UCSD-AML1 (cell line): ENCODE data around the gene ZNF385B.
"Not testable (repeated sequence)": the region's sequence is repeated elsewhere in the genome, so short reads cannot be mapped to it uniquely, and the experiment has no call there.

Experiments
- DNase-seq: peaks from one replicate; lab custom pipeline; 2025; ENCODE audit not compliant: unreplicated experiment; lab: John Stamatoyannopoulos, UW

Gene ZNF385B

GRCh38 chr2:179861416-179862067, at the start of gene ZNF385B:
Gene ZNF385B, minus strand, starts transcription at chr2:179861612.
- no peak for DNase-seq

GRCh38 chr2:179910735-179911113, 49.3 kb upstream of the ZNF385B start:
- DNase-seq = no peak

- DNase-seq = no peak
These were observed 48.7 kb upstream of the ZNF385B start for GRCh38 chr2:179909845-179910734.

GRCh38 chr2:179900655-179901054, 39.2 kb upstream of the ZNF385B start:
- DNase-seq = no peak

- DNase-seq = no peak
These were observed 38.3 kb upstream of the ZNF385B start for GRCh38 chr2:179899666-179900065.

GRCh38 chr2:179898873-179899272, 37.5 kb upstream of the ZNF385B start:
- DNase-seq = peak; percentile 11

GRCh38 chr2:179893616-179894015, 32.2 kb upstream of the ZNF385B start:
- no peak for DNase-seq

- no peak for DNase-seq
These were observed 29.8 kb upstream of the ZNF385B start for GRCh38 chr2:179891237-179891636.

GRCh38 chr2:179890666-179891065, 29.3 kb upstream of the ZNF385B start:
- DNase-seq = no peak

GRCh38 chr2:179888642-179889041, 27.2 kb upstream of the ZNF385B start:
- DNase-seq = not testable (repeated sequence)

- DNase-seq = peak; percentile 11
These were observed 22.8 kb upstream of the ZNF385B start for GRCh38 chr2:179884193-179884592.

GRCh38 chr2:179882851-179883806, 21.7 kb upstream of the ZNF385B start:
- no peak for DNase-seq

GRCh38 chr2:179877601-179878364, 16.4 kb upstream of the ZNF385B start:
- no peak for DNase-seq

- DNase-seq = no peak
These were observed 14.9 kb upstream of the ZNF385B start for GRCh38 chr2:179876266-179876665.

GRCh38 chr2:179875864-179876263, 14.5 kb upstream of the ZNF385B start:
- no peak for DNase-seq

GRCh38 chr2:179862898-179863458, 1.6 kb upstream of the ZNF385B start:
- DNase-seq = no peak

GRCh38 chr2:179861027-179861415, 391 bp downstream of the ZNF385B start:
- no peak for DNase-seq

GRCh38 chr2:179860255-179861026, 971 bp downstream of the ZNF385B start:
- DNase-seq = no peak

- no peak for DNase-seq
These were observed 1.9 kb downstream of the ZNF385B start for GRCh38 chr2:179859523-179859922.
